Suprapubic skin (tissue), 3 donors: Measurements from ENCODE around the gene GOSR2.

Source experiments
- EP300 ChIP-seq: sonication (generic); formaldehyde crosslinking; IDR thresholded peaks from one replicate; pipeline ENCODE4 v1.6.1; 2017; ENCODE audit warnings: antibody characterized with exemption
- POLR2A ChIP-seq, 2 donors: fragments of 450-650 bp; IDR thresholded peaks; one replicate each; pipeline ENCODE4 v1.6.1; 2017; ENCODE audit warnings: antibody characterized with exemption in 2 of 2, mild to moderate bottlenecking in 2 of 2, moderate library complexity in 2 of 2
- TF ChIP-seq, protein P1 (sequence below), 2 donors: fragments of 200-600 bp in 1 of 2; fragments of 450-650 bp in 1 of 2; sonication (generic) in 1 of 2; IDR thresholded peaks; one replicate each; pipeline ENCODE4 v1.5.1; 2016 to 2019; ENCODE audit warnings: antibody characterized with exemption in 2 of 2, mild to moderate bottlenecking in 1 of 2, moderate library complexity in 1 of 2

GRCh38 chr17:46971647-46972300 is 48.8 kb downstream of the GOSR2 start:
- TF ChIP-seq, protein P1, sequence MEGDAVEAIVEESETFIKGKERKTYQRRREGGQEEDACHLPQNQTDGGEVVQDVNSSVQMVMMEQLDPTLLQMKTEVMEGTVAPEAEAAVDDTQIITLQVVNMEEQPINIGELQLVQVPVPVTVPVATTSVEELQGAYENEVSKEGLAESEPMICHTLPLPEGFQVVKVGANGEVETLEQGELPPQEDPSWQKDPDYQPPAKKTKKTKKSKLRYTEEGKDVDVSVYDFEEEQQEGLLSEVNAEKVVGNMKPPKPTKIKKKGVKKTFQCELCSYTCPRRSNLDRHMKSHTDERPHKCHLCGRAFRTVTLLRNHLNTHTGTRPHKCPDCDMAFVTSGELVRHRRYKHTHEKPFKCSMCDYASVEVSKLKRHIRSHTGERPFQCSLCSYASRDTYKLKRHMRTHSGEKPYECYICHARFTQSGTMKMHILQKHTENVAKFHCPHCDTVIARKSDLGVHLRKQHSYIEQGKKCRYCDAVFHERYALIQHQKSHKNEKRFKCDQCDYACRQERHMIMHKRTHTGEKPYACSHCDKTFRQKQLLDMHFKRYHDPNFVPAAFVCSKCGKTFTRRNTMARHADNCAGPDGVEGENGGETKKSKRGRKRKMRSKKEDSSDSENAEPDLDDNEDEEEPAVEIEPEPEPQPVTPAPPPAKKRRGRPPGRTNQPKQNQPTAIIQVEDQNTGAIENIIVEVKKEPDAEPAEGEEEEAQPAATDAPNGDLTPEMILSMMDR (IDR thresholded peaks at IDR 0.05), result no peak
- TF ChIP-seq POLR2A (IDR thresholded peaks at IDR 0.05) (no peak), EP300 (no peak)
